Fibroblast of lung (primary cell): ENCODE results near the gene MKLN1. TPM values are rescaled to one million over a fixed set of nuclear protein-coding genes. Genes with fewer than 3 reads are reported as not detected.

ENCODE experiments used
- DNase-seq, 2 donors: peaks; one replicate each; pipeline versions ENCODE4 v3.0.0 to v3.0.0-alpha.2; 2010; ENCODE audit warnings: low read depth in 2 of 2
- H2AFZ ChIP-seq: 2 replicates; pipeline ENCODE4 v1.5.1; 2012; ENCODE audit warnings: low read length, control low read depth, inconsistent platforms
- H3K27ac ChIP-seq: 2 replicates; pipeline ENCODE4 v1.5.1; 2011; ENCODE audit warnings: low read length, control low read depth; ENCODE audit not compliant: insufficient read depth
- H3K27me3 ChIP-seq: 2 replicates; pipeline ENCODE4 v1.5.1; 2011; ENCODE audit warnings: mild to moderate bottlenecking, low read length; ENCODE audit not compliant: control insufficient read depth, insufficient read depth
- H3K36me3 ChIP-seq: 2 replicates; pipeline ENCODE4 v1.5.1; 2011; ENCODE audit warnings: low read length; ENCODE audit not compliant: control insufficient read depth, insufficient read depth
- H3K4me1 ChIP-seq: 2 replicates; pipeline ENCODE4 v1.5.1; 2011; ENCODE audit warnings: low read length; ENCODE audit not compliant: control insufficient read depth, insufficient read depth; ENCODE audit errors: extremely low read depth
- H3K4me2 ChIP-seq: 2 replicates; pipeline ENCODE4 v1.5.1; 2011; ENCODE audit warnings: low read length, control low read depth; ENCODE audit not compliant: insufficient read depth; ENCODE audit errors: extremely low read depth
- H3K4me3 ChIP-seq, 4 experiments: fragments of 200-600 bp in 1 of 4; sonication (generic) in 1 of 4; replicated peaks in 1 of 4; 2 replicates each; pipeline ENCODE4 v1.5.1; 2011 to 2016; ENCODE audit warnings: low read length in 4 of 4, low read depth in 3 of 4, mild to moderate bottlenecking in 3 of 4, control low read depth in 2 of 4, inconsistent platforms in 1 of 4, mixed read lengths in 1 of 4; ENCODE audit not compliant: insufficient read depth in 1 of 4; ENCODE audit errors: control extremely low read depth in 1 of 4
- H3K79me2 ChIP-seq: 2 replicates; pipeline ENCODE4 v1.5.1; 2012; ENCODE audit warnings: mild to moderate bottlenecking, low read length, inconsistent platforms; ENCODE audit not compliant: control insufficient read depth, insufficient read depth
- H3K9ac ChIP-seq: 2 replicates; pipeline ENCODE4 v1.5.1; 2011; ENCODE audit warnings: mild to moderate bottlenecking, low read length, control low read depth; ENCODE audit not compliant: insufficient read depth
- H3K9me3 ChIP-seq: 2 replicates; pipeline ENCODE4 v1.5.1; 2012; ENCODE audit warnings: low read depth, low read length; ENCODE audit not compliant: control insufficient read depth, insufficient read depth
- H4K20me1 ChIP-seq: 2 replicates; pipeline ENCODE4 v1.5.1; 2011; ENCODE audit warnings: low read length; ENCODE audit not compliant: control insufficient read depth, insufficient read depth; ENCODE audit errors: extremely low read depth
- EZH2 ChIP-seq: IDR thresholded peaks from 2 replicates; pipeline ENCODE4 v1.5.1; 2012; ENCODE audit warnings: low read length, control low read depth, mild to moderate bottlenecking; ENCODE audit errors: missing control alignments
- polyA plus RNA-seq, 2 donors: library from polyadenylated mRNA; depleted of rRNA in 1 of 2; stranded (reverse) in 1 of 2; unstranded in 1 of 2; fragments of >200 nt; gene quantifications; 2 replicates each; pipeline ENCODE4 v1.2.1, GENCODE V29; 2011 to 2012; ENCODE audit warnings: missing spikeins in 1 of 2
- total RNA-seq: library from RNA; depleted of rRNA; stranded (reverse); fragments of >200 nt; gene quantifications from 2 replicates; pipeline ENCODE4 v1.2.1, GENCODE V29; 2014
- TF ChIP-seq, protein P1 (sequence below), 2 donors: IDR thresholded peaks in 1 of 2; conservative IDR thresholded peaks in 1 of 2; 1 replicate in 1 of 2; 2 replicates in 1 of 2; pipeline ENCODE4 v1.5.1; 2011 to 2012; ENCODE audit warnings: low read length in 2 of 2, control low read depth in 1 of 2, inconsistent platforms in 1 of 2, low read depth in 1 of 2, mild to moderate bottlenecking in 1 of 2

MKLN1 gene
- total and polyA plus RNA-seq, 2 donors (not counting 1 experiment from before 2014, with no cell fraction given) = 33.9 to 46.4 TPM

DNA sequence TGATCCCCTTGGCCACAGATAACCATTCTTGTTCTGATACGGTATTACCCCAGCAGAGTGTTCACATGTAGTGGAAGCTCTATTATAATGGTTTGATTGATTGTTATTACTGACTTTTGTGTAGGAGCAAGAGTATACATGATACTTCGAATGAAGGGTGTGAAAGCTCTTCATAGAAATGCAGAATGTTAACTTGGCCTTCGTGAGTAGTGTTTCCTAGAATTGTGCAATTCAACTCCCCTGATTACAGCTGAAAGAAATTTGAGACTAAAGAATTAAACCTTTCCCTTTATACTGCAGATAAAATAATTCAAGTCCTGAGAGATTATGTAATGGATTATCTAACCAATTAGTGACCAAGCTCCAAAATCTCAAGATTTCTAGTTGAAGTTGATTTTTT is 38.2 kb downstream of the MKLN1 start:
- Histone ChIP-seq H3K4me3 (no peak overlapping the region), H4K20me1 (no peaks in the 10 kb centered on the region), H3K27me3 (no peaks in the 10 kb centered on the region), H3K36me3 (no peaks in the 10 kb centered on the region), H3K27ac (no peak overlapping the region), H2AFZ (no peak overlapping the region), H3K9ac (no peak overlapping the region), H3K9me3 (no peaks in the 10 kb centered on the region), H3K4me2 (no peak overlapping the region), H3K4me1 (peaks cover 7% of the 10 kb centered on the region), H3K79me2 (peaks cover 95% of the 10 kb centered on the region)
- TF ChIP-seq EZH2 = no peak
- TF ChIP-seq, protein P1, sequence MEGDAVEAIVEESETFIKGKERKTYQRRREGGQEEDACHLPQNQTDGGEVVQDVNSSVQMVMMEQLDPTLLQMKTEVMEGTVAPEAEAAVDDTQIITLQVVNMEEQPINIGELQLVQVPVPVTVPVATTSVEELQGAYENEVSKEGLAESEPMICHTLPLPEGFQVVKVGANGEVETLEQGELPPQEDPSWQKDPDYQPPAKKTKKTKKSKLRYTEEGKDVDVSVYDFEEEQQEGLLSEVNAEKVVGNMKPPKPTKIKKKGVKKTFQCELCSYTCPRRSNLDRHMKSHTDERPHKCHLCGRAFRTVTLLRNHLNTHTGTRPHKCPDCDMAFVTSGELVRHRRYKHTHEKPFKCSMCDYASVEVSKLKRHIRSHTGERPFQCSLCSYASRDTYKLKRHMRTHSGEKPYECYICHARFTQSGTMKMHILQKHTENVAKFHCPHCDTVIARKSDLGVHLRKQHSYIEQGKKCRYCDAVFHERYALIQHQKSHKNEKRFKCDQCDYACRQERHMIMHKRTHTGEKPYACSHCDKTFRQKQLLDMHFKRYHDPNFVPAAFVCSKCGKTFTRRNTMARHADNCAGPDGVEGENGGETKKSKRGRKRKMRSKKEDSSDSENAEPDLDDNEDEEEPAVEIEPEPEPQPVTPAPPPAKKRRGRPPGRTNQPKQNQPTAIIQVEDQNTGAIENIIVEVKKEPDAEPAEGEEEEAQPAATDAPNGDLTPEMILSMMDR (conservative IDR thresholded peaks at IDR 0.05 in 1 of 2, IDR thresholded peaks at IDR 0.05 in 1 of 2; ENCODE audit: low read depth in 1 of 2, low read length in 2 of 2) = no peak
- DNase-seq = peak; percentile 59 to 72

- H3K9me3 ChIP-seq = no peaks in the 10 kb centered on the region
- peaks cover 2% of the 10 kb centered on the region for H4K20me1 ChIP-seq
- H2AFZ ChIP-seq = no peak overlapping the region
- TF ChIP-seq, protein P1 (conservative IDR thresholded peaks at IDR 0.05 in 1 of 2, IDR thresholded peaks at IDR 0.05 in 1 of 2; ENCODE audit: low read depth in 1 of 2, low read length in 2 of 2) = no peak
- TF ChIP-seq EZH2 = no peak
- no peak overlapping the region for H3K27ac ChIP-seq
- H3K4me2 ChIP-seq = no peak overlapping the region
- H3K4me1 ChIP-seq = peaks cover 11% of the 10 kb centered on the region
- H3K79me2 ChIP-seq = peaks cover 93% of the 10 kb centered on the region
- no peaks in the 10 kb centered on the region for H3K36me3 ChIP-seq
- H3K27me3 ChIP-seq = no peaks in the 10 kb centered on the region
- no peak overlapping the region for H3K4me3 ChIP-seq
- H3K9ac ChIP-seq = no peak overlapping the region
- no peak for DNase-seq
Observed at GRCh38 chr7:131369354-131369753, 41.7 kb downstream of the MKLN1 start.

DNA sequence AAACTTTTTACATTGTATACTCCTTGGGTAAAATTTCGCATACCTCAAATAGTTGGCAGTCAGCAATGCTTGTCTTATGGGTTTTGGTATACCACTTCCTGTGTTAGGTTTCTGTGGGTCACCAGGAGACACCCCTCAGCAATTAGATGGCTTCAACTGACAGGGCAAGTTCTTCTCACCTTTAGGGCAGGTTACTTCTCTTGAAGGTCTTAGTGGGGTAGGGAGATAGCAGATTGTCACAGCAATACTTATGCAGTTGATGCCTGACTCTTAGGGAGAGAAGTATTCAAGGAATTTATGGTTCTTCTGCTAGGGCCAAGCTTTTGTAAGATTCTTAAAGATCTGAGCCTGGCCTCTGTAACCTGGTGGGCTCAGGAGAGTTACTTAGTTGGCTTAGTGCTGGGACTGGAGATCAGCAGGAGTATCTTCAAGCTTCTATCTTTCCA is 42.9 kb downstream of the MKLN1 start:
- no peaks in the 10 kb centered on the region for H3K9me3 ChIP-seq
- TF ChIP-seq, protein P1 (conservative IDR thresholded peaks at IDR 0.05 in 1 of 2, IDR thresholded peaks at IDR 0.05 in 1 of 2; ENCODE audit: low read depth in 1 of 2, low read length in 2 of 2) = no peak
- no peak for TF ChIP-seq EZH2
- peak overlapping the region; percentile 41 for H3K27ac ChIP-seq
- H3K27me3 ChIP-seq = no peaks in the 10 kb centered on the region
- H3K4me2 ChIP-seq = peak overlapping the region; percentile 70
- DNase-seq = peak; percentile 41 to 78
- no peaks in the 10 kb centered on the region for H3K36me3 ChIP-seq
- no peak overlapping the region for H3K9ac ChIP-seq
- peaks cover 2% of the 10 kb centered on the region for H4K20me1 ChIP-seq
- H3K79me2 ChIP-seq = peaks cover 89% of the 10 kb centered on the region
- H3K4me3 ChIP-seq = no peak overlapping the region
- H2AFZ ChIP-seq = no peak overlapping the region
- H3K4me1 ChIP-seq = peaks cover 11% of the 10 kb centered on the region
